AG09319 (cell line): ENCODE measurements around the gene CHODL.

Experiments used
- DNase-seq: peaks from one replicate; pipeline ENCODE4 v3.0.0-alpha.2; 2010; ENCODE audit warnings: low read depth; ENCODE audit errors: extremely low read depth
- CTCF ChIP-seq: IDR thresholded peaks from 2 replicates; pipeline ENCODE4 v1.5.1; 2011; ENCODE audit warnings: low read depth, mild to moderate bottlenecking, inconsistent platforms, low read length, moderate library complexity

Gene CHODL

GRCh38 chr21:18245464-18245967 lies 883 bp downstream of the CHODL start:
- no peak for TF ChIP-seq CTCF
- DNase-seq: no peak

DNA sequence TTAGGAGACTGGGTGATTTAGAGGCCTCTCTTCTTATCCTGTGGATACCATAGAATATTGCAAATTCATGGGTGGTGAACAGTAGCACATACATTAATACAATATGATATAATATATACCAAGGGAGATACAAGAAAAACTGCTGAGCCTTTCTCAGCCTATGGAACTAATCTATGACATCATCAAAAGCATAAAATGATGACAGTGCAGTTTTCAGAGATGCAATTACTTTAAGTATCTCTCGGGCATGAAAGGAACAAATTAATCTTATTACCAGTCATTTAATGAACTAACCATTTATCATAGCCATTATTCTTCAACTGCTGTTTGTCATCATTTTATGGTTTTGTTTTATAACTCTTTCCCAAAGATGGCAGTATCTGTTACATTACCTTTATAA lies 3.5 kb downstream of the CHODL start:
- DNase-seq: no peak
- no peak for TF ChIP-seq CTCF

- DNase-seq: no peak
- TF ChIP-seq CTCF: no peak
Measured at GRCh38 chr21:18249672-18250071, 5.0 kb downstream of the CHODL start.

- TF ChIP-seq CTCF: no peak
- DNase-seq: no peak
Measured at GRCh38 chr21:18251065-18251464, 6.4 kb downstream of the CHODL start.

GRCh38 chr21:18252256-18252655 lies 7.6 kb downstream of the CHODL start:
- no peak for DNase-seq
- no peak for TF ChIP-seq CTCF

- no peak for TF ChIP-seq CTCF
- DNase-seq: no peak
Measured at GRCh38 chr21:18252680-18253079, 8.0 kb downstream of the CHODL start.

- TF ChIP-seq CTCF: no peak
- no peak for DNase-seq
Measured at GRCh38 chr21:18253221-18253620, 8.6 kb downstream of the CHODL start.
